ENCODE data around the gene CAMK2A. TPM values are rescaled to one million over a fixed set of nuclear protein-coding genes. Genes with fewer than 3 reads are reported as not detected.

CAMK2A gene
- total and polyA plus RNA-seq, 2 donors (not counting 3 experiments of a cell fraction or from before 2014, with no cell fraction given) = not detected

- Histone ChIP-seq H3K9me3 (replicated peaks; ENCODE audit: control insufficient read depth, insufficient read depth, low read length) (no peaks in the 10 kb centered on the region), H3K36me3 (ENCODE audit: control insufficient read depth in 2 of 2, extremely low read depth in 1 of 2, insufficient read depth in 2 of 2, low read length in 2 of 2) (no peaks in the 10 kb centered on the region), H3K9me1 (replicated peaks; ENCODE audit: control insufficient read depth, extremely low read depth, insufficient read depth, low read length) (no peaks in the 10 kb centered on the region), H3K27me3 (ENCODE audit: control insufficient read depth in 2 of 2, insufficient read depth in 2 of 2, low read length in 2 of 2) (peaks cover 55 to 58% of the 10 kb centered on the region in 2 experiments), H4K20me1 (replicated peaks; ENCODE audit: control insufficient read depth, extremely low read depth, insufficient read depth, low read length) (no peaks in the 10 kb centered on the region), H3K4me3 (replicated peaks in 1 of 3; ENCODE audit: insufficient read depth in 1 of 3, low read depth in 1 of 3, low read length in 3 of 3) (no peak overlapping the region), H3K4me2 (ENCODE audit: insufficient read depth, low read length) (no peak overlapping the region), H3K27ac (ENCODE audit: insufficient read depth, low read depth, low read length) (no peak overlapping the region), H3K79me2 (ENCODE audit: control insufficient read depth, insufficient read depth, low read length) (no peaks in the 10 kb centered on the region), H3K4me1 (ENCODE audit: control insufficient read depth, extremely low read depth, insufficient read depth, low read length) (no peaks in the 10 kb centered on the region), H3K9ac (replicated peaks; ENCODE audit: extremely low read depth, insufficient read depth, low read length) (no peak overlapping the region), H2AFZ (ENCODE audit: low read depth, low read length) (no peak overlapping the region)
- BruUV-seq (replicated peaks) = no TSS peak
- intact Hi-C loops (cut with micrococcal nuclease) (no loop called here), dilution Hi-C loops (cut with MboI; ENCODE audit: extremely low pct_ligation_motif_present, low sequenced_read_pairs) (no loop called here)
- TF ChIP-seq MYC (IDR thresholded peaks at IDR 0.05; ENCODE audit: low read depth, low read length) (no peak), MAX (IDR thresholded peaks at IDR 0.05; ENCODE audit: insufficient read depth, insufficient read length) (no peak), GATA2 (IDR thresholded peaks at IDR 0.05; ENCODE audit: insufficient read depth, insufficient read length, low read depth, low read length) (no peak), FOS (IDR thresholded peaks at IDR 0.05; ENCODE audit: borderline replicate concordance, insufficient read depth, low read length) (no peak), CTCF (IDR thresholded peaks at IDR 0.05; ENCODE audit: extremely low read depth in 1 of 2, insufficient read depth in 1 of 2, low read depth in 1 of 2, low read length in 2 of 2) (no peak), JUN (IDR thresholded peaks at IDR 0.05; ENCODE audit: borderline replicate concordance, insufficient read depth, insufficient read length, low read depth) (no peak), POLR2AphosphoS5 (IDR thresholded peaks at IDR 0.05; ENCODE audit: insufficient read depth, low read depth, low read length) (no peak), EZH2 (IDR thresholded peaks at IDR 0.05; ENCODE audit: borderline replicate concordance, low read depth, low read length, severe bottlenecking) (no peak), POLR2A (IDR thresholded peaks at IDR 0.05; ENCODE audit: low read depth, low read length) (no peak)
- ChIA-PET CTCF (interaction anchor here (1.2 kb wide), 1 partner anchor 10 kb away, joined by 3 read pairs; no protein-coding TSS in a partner anchor), POLR2A (no interaction called here)
- FAIRE-seq = no peak
- no peak for DNase-seq (ENCODE audit: low read depth, low spot score)
Measured at GRCh38 chr5:150189326-150189725, 100.2 kb downstream of the CAMK2A start.

Measured in endothelial cell of umbilical vein (primary cell).